GM12874 (cell line): Measurements from ENCODE around the gene CRACR2A.

Experiments
- TF ChIP-seq, protein P1 (sequence below): IDR thresholded peaks from 2 replicates; pipeline ENCODE4 v1.5.1; 2011; ENCODE audit warnings: low read depth, mild to moderate bottlenecking, control low read depth, low read length, moderate library complexity; ENCODE audit not compliant: insufficient read depth

The CRACR2A gene

DNA sequence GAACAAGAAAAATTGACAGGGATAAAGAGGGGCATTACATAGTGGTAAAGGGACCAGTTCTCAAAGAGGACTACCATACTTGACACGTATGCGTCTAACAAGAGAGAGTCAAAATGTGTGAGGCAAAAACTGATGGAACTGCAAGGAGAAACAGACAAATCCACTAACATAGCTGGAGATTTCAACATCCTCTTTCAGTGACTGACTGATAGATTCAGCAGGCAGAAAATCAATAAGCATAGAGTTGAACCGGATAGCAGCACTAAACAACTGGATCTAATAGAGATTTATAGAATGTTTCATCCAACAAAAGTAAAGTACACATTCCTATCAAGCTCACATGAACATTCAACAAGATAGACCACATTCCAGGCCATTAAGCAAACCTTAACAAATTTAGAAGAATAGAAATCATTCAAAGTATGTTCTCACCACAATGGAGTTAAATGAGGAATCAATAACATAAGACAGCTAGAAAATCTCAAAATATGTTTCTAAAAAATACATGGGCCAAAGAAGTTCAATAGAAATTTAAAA, 16.1 kb upstream of the CRACR2A start:
- TF ChIP-seq, protein P1, sequence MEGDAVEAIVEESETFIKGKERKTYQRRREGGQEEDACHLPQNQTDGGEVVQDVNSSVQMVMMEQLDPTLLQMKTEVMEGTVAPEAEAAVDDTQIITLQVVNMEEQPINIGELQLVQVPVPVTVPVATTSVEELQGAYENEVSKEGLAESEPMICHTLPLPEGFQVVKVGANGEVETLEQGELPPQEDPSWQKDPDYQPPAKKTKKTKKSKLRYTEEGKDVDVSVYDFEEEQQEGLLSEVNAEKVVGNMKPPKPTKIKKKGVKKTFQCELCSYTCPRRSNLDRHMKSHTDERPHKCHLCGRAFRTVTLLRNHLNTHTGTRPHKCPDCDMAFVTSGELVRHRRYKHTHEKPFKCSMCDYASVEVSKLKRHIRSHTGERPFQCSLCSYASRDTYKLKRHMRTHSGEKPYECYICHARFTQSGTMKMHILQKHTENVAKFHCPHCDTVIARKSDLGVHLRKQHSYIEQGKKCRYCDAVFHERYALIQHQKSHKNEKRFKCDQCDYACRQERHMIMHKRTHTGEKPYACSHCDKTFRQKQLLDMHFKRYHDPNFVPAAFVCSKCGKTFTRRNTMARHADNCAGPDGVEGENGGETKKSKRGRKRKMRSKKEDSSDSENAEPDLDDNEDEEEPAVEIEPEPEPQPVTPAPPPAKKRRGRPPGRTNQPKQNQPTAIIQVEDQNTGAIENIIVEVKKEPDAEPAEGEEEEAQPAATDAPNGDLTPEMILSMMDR, result no peak

DNA sequence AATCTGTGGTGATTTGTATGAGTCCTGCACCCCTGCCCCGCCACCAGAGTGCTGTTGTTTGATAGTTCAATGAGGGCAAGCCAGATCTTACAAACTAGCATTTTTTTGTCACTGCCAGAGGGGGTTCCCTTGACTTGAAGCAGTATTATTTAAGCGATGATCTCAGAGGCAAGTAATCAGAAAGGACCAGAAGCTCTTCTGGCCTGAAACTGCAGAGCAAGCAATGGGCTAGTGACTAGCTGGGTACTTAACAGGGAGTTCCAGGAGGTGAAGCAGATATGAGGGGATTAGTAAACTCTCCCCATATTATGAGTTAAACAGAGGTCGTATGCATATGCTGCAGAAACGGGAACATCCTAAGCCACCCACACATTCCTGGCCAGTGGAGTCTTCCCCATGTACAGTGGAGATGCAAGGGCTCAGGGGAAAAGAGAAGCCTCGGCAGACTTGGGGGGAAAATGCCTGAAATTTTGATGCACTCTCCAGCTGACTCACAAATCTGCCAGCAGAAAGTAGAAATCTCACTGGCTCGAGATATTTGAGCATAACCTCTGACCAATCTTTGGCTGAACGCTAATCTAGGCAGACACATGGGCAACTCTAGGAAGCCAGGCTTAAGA, 8.3 kb upstream of the CRACR2A start:
- TF ChIP-seq, protein P1, result no peak

DNA sequence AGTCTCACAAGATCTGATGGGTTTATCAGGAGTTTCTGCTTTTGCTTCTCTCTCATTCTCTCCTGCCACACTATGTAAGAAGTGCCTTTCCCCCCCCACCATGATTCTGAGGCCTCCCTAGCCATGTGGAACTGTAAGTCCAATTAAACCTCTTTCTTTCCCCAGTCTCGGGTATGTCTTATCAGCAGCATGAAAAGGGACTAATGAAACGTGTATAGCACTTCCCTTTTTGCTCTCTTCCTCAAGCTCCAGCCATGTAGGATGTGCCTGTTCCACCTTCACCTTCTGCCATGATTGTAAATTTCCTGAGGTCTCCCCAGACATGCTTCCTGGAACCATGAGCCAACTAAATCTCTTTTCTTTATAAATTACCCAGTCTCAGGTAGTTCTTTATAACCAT, 7.0 kb upstream of the CRACR2A start:
- TF ChIP-seq, protein P1, result no peak

DNA sequence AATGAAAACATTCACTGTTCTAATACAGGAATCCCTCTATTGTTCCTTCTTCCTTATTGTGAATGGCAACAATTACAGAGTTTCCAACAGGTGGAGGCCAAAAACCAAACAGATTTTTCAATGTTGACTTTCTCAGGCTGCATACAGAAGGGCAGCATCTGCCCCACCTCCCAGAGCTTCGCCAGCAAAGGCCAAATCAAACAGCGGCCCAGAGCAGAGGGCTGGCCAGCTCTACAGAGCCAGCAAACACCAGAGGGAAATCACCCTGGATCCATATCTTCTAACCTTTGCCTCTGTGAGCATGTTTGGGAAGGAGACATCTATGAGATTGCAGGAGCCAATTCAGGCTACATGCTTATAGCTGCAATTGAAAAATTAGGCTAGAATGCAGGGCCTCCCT, 4.4 kb upstream of the CRACR2A start:
- TF ChIP-seq, protein P1, result no peak

DNA sequence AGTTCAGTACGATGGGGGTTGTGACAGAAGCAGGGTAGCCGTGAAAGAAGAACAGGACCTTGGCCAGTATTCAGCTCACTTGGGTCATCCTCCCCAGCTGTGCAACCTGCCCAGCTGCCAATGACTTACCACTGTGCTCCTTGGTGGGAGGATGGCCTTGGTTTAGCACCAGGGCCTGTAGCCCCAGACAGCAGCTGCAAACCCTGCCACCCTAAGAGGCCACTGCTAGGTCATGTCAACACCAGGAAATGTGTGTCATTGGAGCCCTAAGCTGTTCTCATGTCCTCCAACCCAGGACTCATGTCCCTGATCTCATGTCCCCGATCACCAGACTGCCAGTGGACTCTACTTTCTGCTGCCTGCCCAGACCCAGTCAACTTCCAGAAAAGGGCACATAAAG, 3.0 kb upstream of the CRACR2A start:
- TF ChIP-seq, protein P1, result no peak

DNA sequence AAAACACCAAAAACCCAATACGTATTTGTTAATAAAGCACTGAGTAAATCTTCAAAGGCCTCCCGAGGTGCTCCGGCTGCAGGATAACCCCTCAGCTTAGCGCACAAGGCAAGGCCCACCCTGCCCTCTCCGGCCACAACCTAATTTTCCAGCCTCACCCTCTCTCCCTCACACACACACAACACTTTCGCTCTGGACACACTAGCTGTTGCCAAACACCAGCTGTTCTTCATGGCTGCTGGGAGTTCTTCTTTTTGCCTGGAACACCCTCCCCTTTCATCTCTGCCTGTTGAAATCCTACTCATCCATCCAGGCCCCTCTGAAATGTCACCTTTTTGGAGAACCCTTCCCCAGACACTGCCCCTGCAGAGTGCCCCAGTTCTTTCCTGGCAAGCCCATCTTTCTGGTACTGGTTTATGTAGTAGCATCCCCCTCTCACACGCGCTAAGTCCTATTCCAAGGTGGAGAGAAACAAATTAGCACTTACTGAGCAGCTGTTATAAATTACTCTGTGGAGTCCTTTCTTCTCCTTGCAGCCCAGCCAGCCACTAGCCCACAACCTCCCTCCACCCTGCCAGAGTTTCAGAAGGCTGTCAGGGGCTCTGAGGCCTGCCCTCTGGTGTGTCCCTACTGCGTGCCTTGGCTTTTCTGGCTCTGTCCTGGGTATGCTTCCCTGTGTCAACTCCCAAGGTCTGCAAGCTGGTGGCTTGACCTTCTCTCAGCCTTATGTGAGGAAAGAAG, 805 bp upstream of the CRACR2A start:
- TF ChIP-seq, protein P1, result no peak

DNA sequence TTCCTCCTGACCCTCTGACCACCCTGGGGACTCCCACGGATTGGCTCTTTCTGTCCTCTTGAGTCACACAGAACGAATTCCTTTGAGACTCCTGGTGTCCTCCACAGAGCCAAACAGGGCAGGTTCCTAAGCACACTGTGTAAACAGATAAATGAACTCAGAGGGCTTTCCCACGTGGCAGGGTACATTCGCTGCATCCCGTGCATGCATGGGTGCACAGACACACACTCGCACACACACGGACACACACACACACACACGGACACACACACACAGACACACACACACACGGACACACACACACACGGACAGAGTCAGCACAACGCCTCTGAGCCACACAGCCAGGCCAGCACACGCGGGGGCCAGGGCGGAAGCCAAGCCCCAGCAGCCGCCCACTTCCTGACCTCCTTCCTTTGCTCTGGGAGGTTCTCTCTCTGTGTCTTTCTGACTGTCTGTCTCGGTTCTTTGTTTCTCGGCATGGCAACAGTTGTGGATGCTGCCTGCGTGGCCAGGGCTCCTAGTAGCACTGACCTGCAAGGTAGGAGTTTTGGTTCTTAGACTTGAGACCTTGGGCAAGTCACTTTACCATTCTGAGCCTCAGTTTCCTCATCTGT, 706 bp downstream of the CRACR2A start:
- TF ChIP-seq, protein P1, result no peak
